GM18508 (cell line): ENCODE results near the gene KLHDC8A.
"Not testable (repeated sequence)": the region's sequence is repeated elsewhere in the genome, so short reads cannot be mapped to it uniquely, and the experiment has no call there.

Source experiments
- ATAC-seq: cut with Tn5 transposase; IDR thresholded peaks from one replicate; pipeline ENCODE4 v1.9.1; 2021; ENCODE audit warnings: moderate number of reproducible peaks; ENCODE audit not compliant: insufficient read depth, unreplicated experiment

The KLHDC8A gene

GRCh38 chr1:205371871-205372660 is 15.3 kb upstream of the KLHDC8A start:
- no peak for ATAC-seq

- no peak for ATAC-seq
These were observed 14.1 kb upstream of the KLHDC8A start for GRCh38 chr1:205370780-205371179.

- ATAC-seq = no peak
These were observed 13.0 kb upstream of the KLHDC8A start for GRCh38 chr1:205369701-205370123.

- no peak for ATAC-seq
These were observed 11.8 kb upstream of the KLHDC8A start for GRCh38 chr1:205368478-205368877.

GRCh38 chr1:205365945-205366463 is 9.3 kb upstream of the KLHDC8A start:
- no peak for ATAC-seq

GRCh38 chr1:205365086-205365485 is 8.4 kb upstream of the KLHDC8A start:
- not testable (repeated sequence) for ATAC-seq

GRCh38 chr1:205360891-205361290 is 4.2 kb upstream of the KLHDC8A start:
- no peak for ATAC-seq

- ATAC-seq = no peak
These were observed 3.2 kb upstream of the KLHDC8A start for GRCh38 chr1:205359771-205360565.

GRCh38 chr1:205358579-205358978 is 1.9 kb upstream of the KLHDC8A start:
- ATAC-seq = no peak

GRCh38 chr1:205357567-205357966 is 845 bp upstream of the KLHDC8A start:
- no peak for ATAC-seq

- ATAC-seq = no peak
These were observed 1.7 kb downstream of the KLHDC8A start for GRCh38 chr1:205355075-205355453.

- ATAC-seq = no peak
These were observed 2.3 kb downstream of the KLHDC8A start for GRCh38 chr1:205354259-205355074.

- ATAC-seq = no peak
These were observed 3.1 kb downstream of the KLHDC8A start for GRCh38 chr1:205353612-205354011.

- ATAC-seq = no peak
These were observed 3.5 kb downstream of the KLHDC8A start for GRCh38 chr1:205353191-205353590.

- ATAC-seq = no peak
These were observed 4.6 kb downstream of the KLHDC8A start for GRCh38 chr1:205351984-205352713.

- no peak for ATAC-seq
These were observed 6.0 kb downstream of the KLHDC8A start for GRCh38 chr1:205350691-205351141.

- ATAC-seq = no peak
These were observed 6.6 kb downstream of the KLHDC8A start for GRCh38 chr1:205350124-205350523.

GRCh38 chr1:205348554-205349487 is 7.9 kb downstream of the KLHDC8A start:
- no peak for ATAC-seq
